Spleen (tissue), 7 donors: Measurements from ENCODE around the gene KRTAP16-1.

Experiments
- POLR2A ChIP-seq, 3 donors: fragments of 450-650 bp; IDR thresholded peaks; one replicate each; pipeline ENCODE4 v1.5.1; 2017; ENCODE audit warnings: antibody characterized with exemption in 3 of 3, mild to moderate bottlenecking in 1 of 3
- POLR2AphosphoS5 ChIP-seq, 3 donors: sonication (generic); formaldehyde crosslinking; IDR thresholded peaks; one replicate each; pipeline ENCODE4 v1.5.1; 2017; ENCODE audit warnings: antibody characterized with exemption in 3 of 3
- TF ChIP-seq, protein P1 (sequence below), 11 experiments: fragments of 200-600 bp in 7 of 11; fragments of 450-650 bp in 4 of 11; sonication (generic) in 4 of 11; IDR thresholded peaks in 8 of 11; conservative IDR thresholded peaks in 3 of 11; 1 replicate in 7 of 11; 2 replicates in 4 of 11; pipeline versions ENCODE4 v1.4.0 to v1.8.0; 2016 to 2021; ENCODE audit warnings: antibody characterized with exemption in 11 of 11, inconsistent platforms in 4 of 11, mild to moderate bottlenecking in 1 of 11
- donor health status: DM: no; HTN: no; CAD: no; lungs with moderate emphysema.
- donor health status: DM: no; HTN: no; CAD: no.
- donor health status: DM: no; HTN: no; CAD: no.

DNA sequence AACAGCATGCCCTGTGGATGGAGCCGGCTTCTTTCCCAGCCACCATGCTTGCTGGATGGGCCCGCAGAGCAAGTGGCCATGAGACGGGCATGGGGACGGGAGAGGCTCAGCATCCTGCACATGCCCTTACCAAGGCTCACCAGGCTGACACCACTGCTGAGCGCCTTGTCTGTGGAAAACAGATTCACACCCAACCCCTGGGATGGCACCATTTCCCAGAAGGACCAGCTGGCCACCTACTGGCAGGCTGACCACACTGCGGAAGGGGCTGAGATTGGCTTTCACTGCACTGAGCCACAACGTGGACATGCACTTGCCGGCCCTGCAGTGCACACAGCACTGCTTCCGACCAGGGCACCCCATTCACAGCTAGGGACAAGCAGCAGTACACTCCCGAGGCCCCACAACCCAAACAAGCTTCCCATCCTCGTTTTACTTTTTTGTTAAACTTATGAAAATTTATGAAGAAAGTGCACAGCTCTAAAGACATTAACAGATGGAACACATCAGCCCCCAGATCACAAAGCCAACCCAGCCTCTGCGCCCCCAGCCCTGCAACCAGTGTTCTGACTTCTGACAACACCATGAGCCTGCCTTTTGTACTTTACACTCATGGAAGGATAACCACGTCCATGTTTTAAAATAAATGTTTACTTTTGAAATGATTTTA, 20.3 kb upstream of the KRTAP16-1 start:
- TF ChIP-seq, protein P1, sequence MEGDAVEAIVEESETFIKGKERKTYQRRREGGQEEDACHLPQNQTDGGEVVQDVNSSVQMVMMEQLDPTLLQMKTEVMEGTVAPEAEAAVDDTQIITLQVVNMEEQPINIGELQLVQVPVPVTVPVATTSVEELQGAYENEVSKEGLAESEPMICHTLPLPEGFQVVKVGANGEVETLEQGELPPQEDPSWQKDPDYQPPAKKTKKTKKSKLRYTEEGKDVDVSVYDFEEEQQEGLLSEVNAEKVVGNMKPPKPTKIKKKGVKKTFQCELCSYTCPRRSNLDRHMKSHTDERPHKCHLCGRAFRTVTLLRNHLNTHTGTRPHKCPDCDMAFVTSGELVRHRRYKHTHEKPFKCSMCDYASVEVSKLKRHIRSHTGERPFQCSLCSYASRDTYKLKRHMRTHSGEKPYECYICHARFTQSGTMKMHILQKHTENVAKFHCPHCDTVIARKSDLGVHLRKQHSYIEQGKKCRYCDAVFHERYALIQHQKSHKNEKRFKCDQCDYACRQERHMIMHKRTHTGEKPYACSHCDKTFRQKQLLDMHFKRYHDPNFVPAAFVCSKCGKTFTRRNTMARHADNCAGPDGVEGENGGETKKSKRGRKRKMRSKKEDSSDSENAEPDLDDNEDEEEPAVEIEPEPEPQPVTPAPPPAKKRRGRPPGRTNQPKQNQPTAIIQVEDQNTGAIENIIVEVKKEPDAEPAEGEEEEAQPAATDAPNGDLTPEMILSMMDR (IDR thresholded peaks at IDR 0.05 in 8 of 11, conservative IDR thresholded peaks at IDR 0.05 in 3 of 11) = peak; percentile 12 to 77 (median 62)
- TF ChIP-seq POLR2AphosphoS5 (IDR thresholded peaks at IDR 0.05) = no peak
- no peak for TF ChIP-seq POLR2A (IDR thresholded peaks at IDR 0.05)
